Measurements from ENCODE around the gene DLX6.
"Not testable (repeated sequence)": the region's sequence is repeated elsewhere in the genome, so short reads cannot be mapped to it uniquely, and the experiment has no call there.

The DLX6 gene

GRCh38 chr7:97024209-97025129 is 19.1 kb downstream of the DLX6 start, which contains the start of gene DLX5:
Gene DLX5 (minus strand): TSS chr7:97024831. CDS start chr7:97024623, 208 bp downstream.
- DNase-seq: no peak

DNA sequence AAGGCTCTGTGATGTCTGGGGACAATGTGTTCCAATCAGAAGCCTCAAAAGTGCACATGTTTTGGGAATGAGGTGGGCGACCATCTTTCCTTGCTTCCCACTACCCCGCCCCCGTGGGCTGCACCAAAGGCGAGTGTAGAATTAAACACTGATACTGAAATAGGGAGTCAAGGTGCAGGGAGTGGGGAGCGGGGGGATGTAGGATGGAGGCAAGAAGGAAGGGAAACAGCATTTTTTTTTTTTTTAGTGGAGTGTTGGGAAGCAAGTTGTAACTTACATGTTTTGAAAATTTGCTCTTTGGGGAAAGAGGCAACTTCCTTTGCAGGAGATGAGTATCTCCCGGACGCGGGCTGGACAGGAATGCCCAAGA is 19.8 kb downstream of the DLX6 start:
- no peak for DNase-seq

- DNase-seq: no peak
Measured at GRCh38 chr7:97025983-97026714, 20.8 kb downstream of the DLX6 start.

- DNase-seq: no peak
Measured at GRCh38 chr7:97026715-97027426, 21.5 kb downstream of the DLX6 start.

GRCh38 chr7:97027427-97028234 is 22.3 kb downstream of the DLX6 start:
- peak; percentile 97 for DNase-seq

- not testable (repeated sequence) for DNase-seq
Measured at GRCh38 chr7:97034213-97034852, 29.0 kb downstream of the DLX6 start.

- no peak for DNase-seq
Measured at GRCh38 chr7:97039374-97040065, 34.2 kb downstream of the DLX6 start.

DNA sequence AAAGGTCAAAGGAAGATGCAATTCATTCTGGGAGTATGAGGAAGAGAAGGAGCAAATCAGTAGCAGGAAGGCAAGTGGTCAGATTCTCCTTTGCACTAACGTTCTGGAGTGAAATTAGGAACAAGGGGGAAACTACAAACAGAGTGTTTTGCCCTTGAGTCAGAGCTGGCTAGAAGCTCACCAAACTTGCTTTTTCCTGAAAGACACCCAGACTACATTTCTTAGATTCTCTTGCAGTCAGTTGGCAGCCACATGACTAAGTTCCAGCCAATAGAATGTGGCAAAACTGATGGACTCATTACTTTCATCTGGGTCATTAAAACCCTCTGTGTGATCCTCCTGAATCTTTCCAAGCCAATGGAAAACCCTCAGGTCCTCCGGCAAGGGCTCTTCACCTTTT is 37.9 kb downstream of the DLX6 start:
- DNase-seq: no peak

Data from OCI-M1 (cell line).